Endothelial cell of umbilical vein (primary cell): ENCODE results near the gene PGP. TPM values are rescaled to one million over a fixed set of nuclear protein-coding genes. Genes with fewer than 3 reads are reported as not detected.

Experiments
- BruUV-seq: library from RNA; stranded (reverse); fragments of 400-500 nt; replicated peaks from 2 replicates; lab custom pipeline; 2021; lab: Mats Ljungman, UMichigan
- CTCF ChIA-PET: fragments of 300-600, 350-600 bp; sonication (Branson Sonifier 250); formaldehyde crosslinking; loops from one replicate; lab custom pipeline; 2021; ENCODE audit warnings: antibody characterized with exemption, inconsistent platforms; lab: Charles Lee
- POLR2A ChIA-PET: fragments of 300-600, 350-600 bp; sonication (Branson Sonifier 250); formaldehyde crosslinking; loops from one replicate; lab custom pipeline; 2021; ENCODE audit warnings: antibody characterized with exemption, inconsistent platforms; lab: Charles Lee
- DNase-seq: peaks from one replicate; pipeline ENCODE4 v3.0.0-alpha.2; 2011; ENCODE audit warnings: low read depth, low spot score
- FAIRE-seq: peaks from 2 replicates; lab custom pipeline; 2011; peaks lifted over from hg19 to GRCh38; lab: Jason Lieb, UNC
- H2AFZ ChIP-seq: 2 replicates; pipeline ENCODE4 v1.6.0; 2012; ENCODE audit warnings: low read depth, low read length, control low read depth, inconsistent platforms
- H3K27ac ChIP-seq: 2 replicates; pipeline ENCODE4 v1.5.1; 2011; ENCODE audit warnings: low read depth, mild to moderate bottlenecking, control low read depth, low read length, moderate library complexity; ENCODE audit not compliant: insufficient read depth
- H3K27me3 ChIP-seq, 2 experiments: 2 replicates each; pipeline versions ENCODE4 v1.6.0 to v1.6.1; 2011; ENCODE audit warnings: low read length in 2 of 2, mixed read lengths in 1 of 2; ENCODE audit not compliant: control insufficient read depth in 2 of 2, insufficient read depth in 2 of 2
- H3K36me3 ChIP-seq, 2 experiments: 2 replicates in 1 of 2; 3 replicates in 1 of 2; pipeline ENCODE4 v1.5.1; 2011; ENCODE audit warnings: low read length in 2 of 2, mild to moderate bottlenecking in 1 of 2, moderate library complexity in 1 of 2; ENCODE audit not compliant: control insufficient read depth in 2 of 2, insufficient read depth in 2 of 2; ENCODE audit errors: extremely low read depth in 1 of 2
- H3K4me1 ChIP-seq: 3 replicates; pipeline ENCODE4 v1.5.1; 2011; ENCODE audit warnings: mild to moderate bottlenecking, low read length; ENCODE audit not compliant: control insufficient read depth, insufficient read depth; ENCODE audit errors: extremely low read depth
- H3K4me2 ChIP-seq: 2 replicates; pipeline ENCODE4 v1.6.1; 2011; ENCODE audit warnings: low read length, control low read depth, mixed read lengths; ENCODE audit not compliant: insufficient read depth
- H3K4me3 ChIP-seq, 3 experiments: fragments of 200-600 bp in 1 of 3; sonication (generic), shearing (Covaris generic) in 1 of 3; replicated peaks in 1 of 3; 2 replicates each; pipeline ENCODE4 v1.5.1; 2011 to 2016; ENCODE audit warnings: control low read depth in 3 of 3, low read length in 3 of 3, mild to moderate bottlenecking in 2 of 3, inconsistent platforms in 1 of 3, low read depth in 1 of 3, moderate library complexity in 1 of 3; ENCODE audit not compliant: insufficient read depth in 1 of 3
- H3K79me2 ChIP-seq: 2 replicates; pipeline ENCODE4 v1.6.0; 2012; ENCODE audit warnings: low read length, inconsistent platforms; ENCODE audit not compliant: control insufficient read depth, insufficient read depth
- H3K9ac ChIP-seq: replicated peaks from 2 replicates; pipeline ENCODE3; 2011; ENCODE audit warnings: low read length, control low read depth; ENCODE audit not compliant: insufficient read depth; ENCODE audit errors: extremely low read depth
- H3K9me1 ChIP-seq: replicated peaks from 3 replicates; pipeline ENCODE4 v1.6.0; 2011; ENCODE audit warnings: mild to moderate bottlenecking, low read length; ENCODE audit not compliant: control insufficient read depth, insufficient read depth; ENCODE audit errors: extremely low read depth
- H3K9me3 ChIP-seq: replicated peaks from 2 replicates; pipeline ENCODE4 v1.5.1; 2012; ENCODE audit warnings: low read length, inconsistent platforms; ENCODE audit not compliant: control insufficient read depth, insufficient read depth
- H4K20me1 ChIP-seq: replicated peaks from 2 replicates; pipeline ENCODE3; 2011; ENCODE audit warnings: mild to moderate bottlenecking, low read length; ENCODE audit not compliant: control insufficient read depth, insufficient read depth; ENCODE audit errors: extremely low read depth
- CTCF ChIP-seq, 2 donors: IDR thresholded peaks; 1 replicate in 1 of 2; 2 replicates in 1 of 2; pipeline ENCODE4 v1.5.1; 2011; ENCODE audit warnings: low read length in 2 of 2, mild to moderate bottlenecking in 2 of 2, moderate library complexity in 2 of 2, control low read depth in 1 of 2, inconsistent platforms in 1 of 2, low read depth in 1 of 2; ENCODE audit not compliant: insufficient read depth in 1 of 2; ENCODE audit errors: extremely low read depth in 1 of 2
- EZH2 ChIP-seq: IDR thresholded peaks from 2 replicates; pipeline ENCODE4 v1.6.1; 2012; ENCODE audit warnings: borderline replicate concordance, low read depth, mild to moderate bottlenecking, moderate library complexity, low read length, inconsistent platforms; ENCODE audit not compliant: severe bottlenecking
- GATA2 ChIP-seq: IDR thresholded peaks from 2 replicates; pipeline ENCODE4 v1.7.0; 2011; ENCODE audit warnings: low read depth, mild to moderate bottlenecking, moderate library complexity, mixed read lengths, low read length; ENCODE audit not compliant: insufficient read length, insufficient read depth
- MAX ChIP-seq: IDR thresholded peaks from 2 replicates; pipeline ENCODE4 v1.6.1; 2011; ENCODE audit not compliant: insufficient read depth, insufficient read length
- POLR2A ChIP-seq: IDR thresholded peaks from 2 replicates; pipeline ENCODE4 v1.6.1; 2012; ENCODE audit warnings: low read depth, mild to moderate bottlenecking, control low read depth, low read length
- POLR2AphosphoS5 ChIP-seq: IDR thresholded peaks from 2 replicates; pipeline ENCODE4 v1.6.1; 2012; ENCODE audit warnings: low read depth, mild to moderate bottlenecking, control low read depth, low read length, moderate library complexity; ENCODE audit not compliant: insufficient read depth
- dilution Hi-C: fragments of 300-500 bp; cut with MboI; formaldehyde crosslinking; loops from one replicate; pipeline ENCODE4 v1.15.0; 2019; ENCODE audit warnings: low sequenced_read_pairs; ENCODE audit not compliant: extremely low pct_ligation_motif_present
- intact Hi-C: fragments of 100-400 bp; cut with micrococcal nuclease; formaldehyde crosslinking; loops from one replicate; pipeline ENCODE4 v1.10.0; 2022
- polyA plus RNA-seq, 4 experiments: library from polyadenylated mRNA; depleted of rRNA in 3 of 4; stranded (reverse) in 3 of 4; unstranded in 1 of 4; fragments of >200 nt; gene quantifications; 2 replicates each; pipeline versions ENCODE4 v1.2.1 to v1.2.3, GENCODE V29; 2011 to 2012; ENCODE audit warnings: missing spikeins in 1 of 4
- total RNA-seq: library from RNA; stranded (reverse); gene quantifications from 2 replicates; pipeline ENCODE4 v1.2.3, GENCODE V29; 2021

The PGP gene
- total and polyA plus RNA-seq, 2 donors (not counting 3 experiments of a cell fraction or from before 2014, with no cell fraction given): 28.5 to 29.6 TPM

GRCh38 chr16:2180962-2181923 is 33.4 kb downstream of the PGP start:
- no peaks in the 10 kb centered on the region for H3K79me2 ChIP-seq
- ChIA-PET POLR2A (interaction anchor here (1.2 kb wide), 1 partner anchor 26 kb away, joined by 6 read pairs; the partner anchor contains the start of gene TRAF7), CTCF (no interaction called here)
- dilution Hi-C loops (no loop called here), intact Hi-C loops (no loop called here)
- no peak overlapping the region for H3K4me2 ChIP-seq
- no peaks in the 10 kb centered on the region for H3K9me3 ChIP-seq
- DNase-seq (no peak), FAIRE-seq (no peak)
- no peaks in the 10 kb centered on the region for H3K9me1 ChIP-seq
- peaks cover 4 to 5% of the 10 kb centered on the region in 2 experiments for H3K36me3 ChIP-seq
- no peak overlapping the region for H3K27ac ChIP-seq
- H3K4me1 ChIP-seq: no peaks in the 10 kb centered on the region
- H3K27me3 ChIP-seq: no peaks in the 10 kb centered on the region
- no TSS peak for BruUV-seq
- no peak overlapping the region for H3K4me3 ChIP-seq
- H2AFZ ChIP-seq: no peak overlapping the region
- H3K9ac ChIP-seq: no peak overlapping the region
- H4K20me1 ChIP-seq: no peaks in the 10 kb centered on the region
- TF ChIP-seq MAX: no peak
- TF ChIP-seq EZH2: no peak
- no peak for TF ChIP-seq GATA2
- no peak for TF ChIP-seq POLR2AphosphoS5
- TF ChIP-seq POLR2A: no peak
- TF ChIP-seq CTCF (IDR thresholded peaks at IDR 0.05; ENCODE audit: extremely low read depth in 1 of 2, insufficient read depth in 1 of 2, low read depth in 1 of 2, low read length in 2 of 2): no peak
